Epithelial cell of prostate (primary cell): ENCODE data around the gene NEURL3.
A peak's percentile ranks its signal among the peaks of the same experiment; 100 is the strongest.
"Not testable (repeated sequence)": the region's sequence is repeated elsewhere in the genome, so short reads cannot be mapped to it uniquely, and the experiment has no call there.

ENCODE experiments used
- DNase-seq: peaks from one replicate; pipeline ENCODE4 v3.0.0-alpha.2; 2011; ENCODE audit warnings: low read depth, low spot score
- H3K27ac ChIP-seq: fragments of 450-650 bp; 2 replicates; pipeline ENCODE4 v1.5.1; 2017; ENCODE audit warnings: mild to moderate bottlenecking

NEURL3 gene

GRCh38 chr2:96491860-96492497, 13.2 kb downstream of the NEURL3 start:
- DNase-seq = no peak

GRCh38 chr2:96489663-96490062, 15.5 kb downstream of the NEURL3 start:
- no peak for DNase-seq
- no peak overlapping the region for H3K27ac ChIP-seq

More at GRCh38 chr2:96491860-96492497, 13.2 kb downstream of the NEURL3 start:
- H3K27ac ChIP-seq = no peak overlapping the region

GRCh38 chr2:96489261-96489660, 15.9 kb downstream of the NEURL3 start:
- H3K27ac ChIP-seq = no peak overlapping the region

GRCh38 chr2:96486696-96487095, 18.5 kb downstream of the NEURL3 start:
- peak overlapping the region; percentile 60 for H3K27ac ChIP-seq
- DNase-seq = no peak

More at GRCh38 chr2:96489261-96489660, 15.9 kb downstream of the NEURL3 start:
- DNase-seq = no peak

GRCh38 chr2:96485751-96486651, 19.2 kb downstream of the NEURL3 start:
- peak overlapping the region; percentile 60 for H3K27ac ChIP-seq
- peak; percentile 94 for DNase-seq

- peak overlapping the region; percentile 60 for H3K27ac ChIP-seq
- no peak for DNase-seq
These were observed 19.8 kb downstream of the NEURL3 start for GRCh38 chr2:96485350-96485749.

- no peak for DNase-seq
- no peak overlapping the region for H3K27ac ChIP-seq
These were observed 21.1 kb downstream of the NEURL3 start for GRCh38 chr2:96484091-96484490.

- no peak for DNase-seq
These were observed 27.7 kb downstream of the NEURL3 start for GRCh38 chr2:96477458-96477857.

GRCh38 chr2:96471772-96472171, 33.4 kb downstream of the NEURL3 start:
- DNase-seq = no peak
- H3K27ac ChIP-seq = no peak overlapping the region

More at GRCh38 chr2:96477458-96477857, 27.7 kb downstream of the NEURL3 start:
- no peak overlapping the region for H3K27ac ChIP-seq

GRCh38 chr2:96470636-96471035, 34.5 kb downstream of the NEURL3 start:
- H3K27ac ChIP-seq = no peak overlapping the region

GRCh38 chr2:96470109-96470508, 35.0 kb downstream of the NEURL3 start:
- DNase-seq = no peak
- no peak overlapping the region for H3K27ac ChIP-seq

More at GRCh38 chr2:96470636-96471035, 34.5 kb downstream of the NEURL3 start:
- no peak for DNase-seq

- DNase-seq = no peak
- no peak overlapping the region for H3K27ac ChIP-seq
These were observed 36.3 kb downstream of the NEURL3 start for GRCh38 chr2:96468904-96469303.

GRCh38 chr2:96464651-96465050, 40.5 kb downstream of the NEURL3 start:
- DNase-seq = no peak
- H3K27ac ChIP-seq = no peak overlapping the region

GRCh38 chr2:96464061-96464460, 41.1 kb downstream of the NEURL3 start:
- DNase-seq = no peak
- H3K27ac ChIP-seq = no peak overlapping the region

GRCh38 chr2:96463119-96463518, 42.0 kb downstream of the NEURL3 start:
- H3K27ac ChIP-seq = no peak overlapping the region
- no peak for DNase-seq

GRCh38 chr2:96461616-96462015, 43.5 kb downstream of the NEURL3 start:
- H3K27ac ChIP-seq, DNase-seq: not testable (repeated sequence)

GRCh38 chr2:96452053-96452452, 53.1 kb downstream of the NEURL3 start:
- DNase-seq = no peak

GRCh38 chr2:96449637-96450036, 55.5 kb downstream of the NEURL3 start:
- H3K27ac ChIP-seq = no peak overlapping the region
- DNase-seq = no peak

More at GRCh38 chr2:96452053-96452452, 53.1 kb downstream of the NEURL3 start:
- H3K27ac ChIP-seq = no peak overlapping the region

GRCh38 chr2:96449174-96449573, 56.0 kb downstream of the NEURL3 start:
- DNase-seq = no peak
- H3K27ac ChIP-seq = no peak overlapping the region

- H3K27ac ChIP-seq = no peak overlapping the region
- DNase-seq = no peak
These were observed 57.4 kb downstream of the NEURL3 start for GRCh38 chr2:96447726-96448125.
